HCT116 (cell line): ENCODE data around the gene WDR5. TPM values are rescaled to one million over a fixed set of nuclear protein-coding genes. Genes with fewer than 3 reads are reported as not detected.

Source experiments
- ATAC-seq: fragments of 200-7000 bp; cut with Tn5 transposase; 2 replicates; pipeline ENCODE4 v1.9.1; 2020; ENCODE audit warnings: mild to moderate bottlenecking, moderate library complexity
- BruUV-seq: library from RNA; stranded (reverse); fragments of 400-500 nt; replicated peaks from 2 replicates; lab custom pipeline; 2021; lab: Mats Ljungman, UMichigan
- CTCF ChIA-PET: fragments of 300-600 bp; sonication (Branson Sonifier 250); formaldehyde crosslinking; loops from one replicate; lab custom pipeline; 2021; ENCODE audit warnings: antibody characterized with exemption; lab: Charles Lee
- POLR2A ChIA-PET: fragments of 300-600, 350-600 bp; sonication (Branson Sonifier 250); formaldehyde crosslinking; loops from one replicate; lab custom pipeline; 2021; ENCODE audit warnings: antibody characterized with exemption; lab: Charles Lee
- RAD21 ChIA-PET, 2 experiments: fragments of 300-600 bp; sonication (Branson Sonifier 250); formaldehyde crosslinking; loops; one replicate each; lab custom pipeline; 2023; ENCODE audit warnings: low total read pairs in 2 of 2; ENCODE audit not compliant: uncharacterized antibody in 2 of 2, unreplicated experiment in 2 of 2, low non-redundant PET in 1 of 2; lab: Charles Lee
- DNase-seq: peaks from one replicate; pipeline ENCODE4 v3.0.0-alpha.2; 2010; ENCODE audit warnings: low read depth, low spot score
- H2AFZ ChIP-seq: fragments of 200-600 bp; shearing (Covaris generic), sonication (generic); 2 replicates; pipeline ENCODE4 v1.6.1; 2017; ENCODE audit warnings: low read depth, mixed run types, mixed read lengths, antibody characterized with exemption, low read length; ENCODE audit not compliant: poor library complexity, severe bottlenecking
- H3K27ac ChIP-seq: 2 replicates; pipeline ENCODE4 v1.5.1; 2012; ENCODE audit warnings: low read depth, low read length
- H3K27me3 ChIP-seq: fragments of 200-600 bp; sonication (generic); 2 replicates; pipeline ENCODE4 v1.6.1; 2016; ENCODE audit warnings: mixed run types, low read length, mixed read lengths; ENCODE audit not compliant: insufficient read depth
- H3K36me3 ChIP-seq, 2 experiments: fragments of 200-500 bp in 1 of 2; fragments of 200-600 bp in 1 of 2; sonication (Bioruptor generic) in 1 of 2; sonication (generic) in 1 of 2; 2 replicates each; pipeline versions ENCODE4 v1.5.1 to v1.6.1; 2014 to 2016; ENCODE audit warnings: low read length in 2 of 2, inconsistent platforms in 1 of 2, mixed read lengths in 1 of 2, mixed run types in 1 of 2; ENCODE audit not compliant: insufficient read depth in 2 of 2, control insufficient read depth in 1 of 2
- H3K4me1 ChIP-seq, 2 experiments: fragments of 200-600 bp in 1 of 2; sonication (generic) in 1 of 2; 2 replicates each; pipeline versions ENCODE4 v1.5.1 to v1.6.1; 2012 to 2017; ENCODE audit warnings: low read length in 2 of 2, inconsistent platforms in 1 of 2, mild to moderate bottlenecking in 1 of 2, mixed read lengths in 1 of 2, mixed run types in 1 of 2, moderate library complexity in 1 of 2; ENCODE audit not compliant: insufficient read depth in 2 of 2, control insufficient read depth in 1 of 2
- H3K4me2 ChIP-seq: fragments of 200-600 bp; sonication (generic); 2 replicates; pipeline ENCODE4 v1.6.1; 2017; ENCODE audit warnings: mixed run types, low read length, mixed read lengths
- H3K4me3 ChIP-seq, 2 experiments: fragments of 200-600 bp in 1 of 2; sonication (generic) in 1 of 2; replicated peaks in 1 of 2; 2 replicates each; pipeline ENCODE4 v1.5.1; 2011 to 2016; ENCODE audit warnings: low read length in 2 of 2, control low read depth in 1 of 2, low read depth in 1 of 2, mild to moderate bottlenecking in 1 of 2, mixed read lengths in 1 of 2, mixed run types in 1 of 2
- H3K79me2 ChIP-seq: fragments of 200-600 bp; sonication (generic); 2 replicates; pipeline ENCODE4 v1.6.1; 2017; ENCODE audit warnings: mild to moderate bottlenecking, mixed run types, low read length, moderate library complexity, mixed read lengths; ENCODE audit not compliant: insufficient read depth
- H3K9ac ChIP-seq: fragments of 200-600 bp; sonication (generic); 2 replicates; pipeline ENCODE4 v1.6.1; 2016; ENCODE audit warnings: low read length, mixed read lengths
- H3K9me2 ChIP-seq: fragments of 200-600 bp; sonication (generic), shearing (Covaris generic); 2 replicates; pipeline ENCODE4 v1.6.1; 2017; ENCODE audit warnings: mixed run types, mild to moderate bottlenecking, moderate library complexity; ENCODE audit not compliant: insufficient read depth
- H3K9me3 ChIP-seq, 2 experiments: fragments of 200-500 bp in 1 of 2; fragments of 200-600 bp in 1 of 2; sonication (Bioruptor generic) in 1 of 2; sonication (generic) in 1 of 2; 2 replicates each; pipeline ENCODE4 v1.6.1; 2014 to 2017; ENCODE audit warnings: low read length in 2 of 2, mixed read lengths in 2 of 2, inconsistent platforms in 1 of 2, low read depth in 1 of 2, mild to moderate bottlenecking in 1 of 2, mixed run types in 1 of 2, moderate library complexity in 1 of 2; ENCODE audit not compliant: control insufficient read depth in 1 of 2, insufficient read depth in 1 of 2
- H4K20me1 ChIP-seq: fragments of 200-600 bp; sonication (generic), shearing (Covaris generic); 2 replicates; pipeline ENCODE4 v1.6.1; 2017; ENCODE audit warnings: mixed run types, mild to moderate bottlenecking, moderate library complexity; ENCODE audit not compliant: insufficient read depth
- CBX3 ChIP-seq: IDR thresholded peaks from 2 replicates; pipeline ENCODE4 v1.6.1; 2012; ENCODE audit warnings: low read depth
- CEBPB ChIP-seq: IDR thresholded peaks from 2 replicates; pipeline ENCODE4 v1.6.1; 2012; ENCODE audit warnings: low read depth
- ELF1 ChIP-seq: IDR thresholded peaks from 2 replicates; pipeline ENCODE4 v1.6.1; 2012; ENCODE audit warnings: low read depth, borderline replicate concordance
- EZH2phosphoT487 ChIP-seq: fragments of 200-600 bp; IDR thresholded peaks from 2 replicates; pipeline ENCODE4 v1.6.1; 2018; ENCODE audit warnings: antibody characterized with exemption, borderline replicate concordance
- FOSL1 ChIP-seq: IDR thresholded peaks from 2 replicates; pipeline ENCODE4 v1.6.1; 2012; ENCODE audit warnings: low read depth
- JUND ChIP-seq: IDR thresholded peaks from 2 replicates; pipeline ENCODE4 v1.6.1; 2012
- POLR2AphosphoS5 ChIP-seq: IDR thresholded peaks from 2 replicates; pipeline ENCODE4 v1.6.1; 2011; ENCODE audit warnings: mild to moderate bottlenecking, low read depth, low read length, moderate library complexity
- RAD21 ChIP-seq: IDR thresholded peaks from 2 replicates; pipeline ENCODE4 v1.6.1; 2012; ENCODE audit warnings: low read depth, mild to moderate bottlenecking
- SIN3A ChIP-seq: IDR thresholded peaks from 2 replicates; pipeline ENCODE4 v1.6.1; 2012; ENCODE audit warnings: low read depth
- SP1 ChIP-seq: IDR thresholded peaks from 2 replicates; pipeline ENCODE4 v1.6.1; 2012; ENCODE audit warnings: low read depth
- SRF ChIP-seq: IDR thresholded peaks from 2 replicates; pipeline ENCODE4 v1.6.1; 2012; ENCODE audit warnings: low read depth
- YY1 ChIP-seq: IDR thresholded peaks from 2 replicates; pipeline ENCODE4 v1.6.1; 2011; ENCODE audit warnings: low read length, low read depth, moderate library complexity, mild to moderate bottlenecking; ENCODE audit not compliant: insufficient replicate concordance; ENCODE audit errors: extremely low read depth
- ZFX ChIP-seq: fragments of 450-650 bp; IDR thresholded peaks from 2 replicates; pipeline ENCODE4 v1.6.1; 2017
- ZNF274 ChIP-seq: fragments of 200-500 bp; sonication (Bioruptor generic); IDR thresholded peaks from 2 replicates; pipeline ENCODE4 v1.6.1; 2014; ENCODE audit warnings: mild to moderate bottlenecking, low read depth, low read length, inconsistent platforms
- intact Hi-C: fragments of 100-400 bp; cut with micrococcal nuclease; formaldehyde crosslinking; loops from 2 replicates; pipeline ENCODE4 v1.10.0; 2022
- total RNA-seq: library from RNA; stranded (reverse); gene quantifications from one replicate; pipeline ENCODE4 v1.2.1, GENCODE V29; 2021; ENCODE audit not compliant: unreplicated experiment
- TF ChIP-seq, protein P1 (sequence below): IDR thresholded peaks from 2 replicates; pipeline ENCODE4 v1.6.1; 2012
- TF ChIP-seq, protein P2 (sequence below): IDR thresholded peaks from 2 replicates; pipeline ENCODE4 v1.6.1; 2012; ENCODE audit warnings: low read depth
- TF ChIP-seq, protein P3 (sequence below): IDR thresholded peaks from 2 replicates; pipeline ENCODE4 v1.6.1; 2011; ENCODE audit warnings: mild to moderate bottlenecking, low read length, moderate library complexity; ENCODE audit not compliant: insufficient replicate concordance; ENCODE audit errors: extremely low read depth
- TF ChIP-seq, protein P4 (sequence below), 3 experiments: fragments of 200-600 bp in 1 of 3; sonication (generic) in 1 of 3; IDR thresholded peaks in 2 of 3; conservative IDR thresholded peaks in 1 of 3; 2 replicates each; pipeline ENCODE4 v1.5.1; 2012 to 2017; ENCODE audit warnings: low read depth in 2 of 3, low read length in 2 of 3, antibody characterized with exemption in 1 of 3, borderline replicate concordance in 1 of 3, control low read depth in 1 of 3, mild to moderate bottlenecking in 1 of 3, mixed read lengths in 1 of 3, mixed run types in 1 of 3, moderate library complexity in 1 of 3; ENCODE audit not compliant: insufficient read depth in 1 of 3
- TF ChIP-seq, protein P5 (sequence below): IDR thresholded peaks from 2 replicates; pipeline ENCODE4 v1.6.1; 2012

The WDR5 gene
- total RNA-seq, 1 experiment from 2014 or later: 55.8 TPM

DNA sequence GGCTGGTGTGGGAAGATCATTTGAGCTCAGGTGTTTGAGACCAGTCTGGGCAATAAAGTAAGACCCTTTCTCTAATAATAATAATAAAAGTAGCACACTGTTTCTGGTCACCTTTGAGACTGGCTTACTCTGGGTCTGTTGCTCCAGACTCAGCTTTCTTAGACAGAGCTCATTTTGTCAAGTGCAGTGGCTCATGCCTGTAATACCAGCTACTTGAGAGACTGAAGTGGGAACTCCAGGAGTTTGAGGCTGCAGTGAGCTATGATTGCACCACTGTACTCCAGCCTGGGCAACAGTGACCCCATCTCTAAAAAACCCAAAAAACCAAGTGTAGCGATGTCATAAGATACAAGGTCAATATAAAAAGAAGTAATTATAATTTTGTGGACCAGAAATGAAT is 64.8 kb downstream of the WDR5 start:
- CTCF ChIA-PET: no interaction called here
- Histone ChIP-seq H3K9ac (no peak overlapping the region), H3K27ac (no peak overlapping the region)

More for the DNA sequence above, 64.8 kb downstream of the WDR5 start:
- no peaks in the 10 kb centered on the region for H3K27me3 ChIP-seq
- TF ChIP-seq, protein P1, sequence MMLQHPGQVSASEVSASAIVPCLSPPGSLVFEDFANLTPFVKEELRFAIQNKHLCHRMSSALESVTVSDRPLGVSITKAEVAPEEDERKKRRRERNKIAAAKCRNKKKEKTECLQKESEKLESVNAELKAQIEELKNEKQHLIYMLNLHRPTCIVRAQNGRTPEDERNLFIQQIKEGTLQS: no peak
- TF ChIP-seq ZFX: no peak
- no peak for TF ChIP-seq YY1
- TF ChIP-seq, protein P2, sequence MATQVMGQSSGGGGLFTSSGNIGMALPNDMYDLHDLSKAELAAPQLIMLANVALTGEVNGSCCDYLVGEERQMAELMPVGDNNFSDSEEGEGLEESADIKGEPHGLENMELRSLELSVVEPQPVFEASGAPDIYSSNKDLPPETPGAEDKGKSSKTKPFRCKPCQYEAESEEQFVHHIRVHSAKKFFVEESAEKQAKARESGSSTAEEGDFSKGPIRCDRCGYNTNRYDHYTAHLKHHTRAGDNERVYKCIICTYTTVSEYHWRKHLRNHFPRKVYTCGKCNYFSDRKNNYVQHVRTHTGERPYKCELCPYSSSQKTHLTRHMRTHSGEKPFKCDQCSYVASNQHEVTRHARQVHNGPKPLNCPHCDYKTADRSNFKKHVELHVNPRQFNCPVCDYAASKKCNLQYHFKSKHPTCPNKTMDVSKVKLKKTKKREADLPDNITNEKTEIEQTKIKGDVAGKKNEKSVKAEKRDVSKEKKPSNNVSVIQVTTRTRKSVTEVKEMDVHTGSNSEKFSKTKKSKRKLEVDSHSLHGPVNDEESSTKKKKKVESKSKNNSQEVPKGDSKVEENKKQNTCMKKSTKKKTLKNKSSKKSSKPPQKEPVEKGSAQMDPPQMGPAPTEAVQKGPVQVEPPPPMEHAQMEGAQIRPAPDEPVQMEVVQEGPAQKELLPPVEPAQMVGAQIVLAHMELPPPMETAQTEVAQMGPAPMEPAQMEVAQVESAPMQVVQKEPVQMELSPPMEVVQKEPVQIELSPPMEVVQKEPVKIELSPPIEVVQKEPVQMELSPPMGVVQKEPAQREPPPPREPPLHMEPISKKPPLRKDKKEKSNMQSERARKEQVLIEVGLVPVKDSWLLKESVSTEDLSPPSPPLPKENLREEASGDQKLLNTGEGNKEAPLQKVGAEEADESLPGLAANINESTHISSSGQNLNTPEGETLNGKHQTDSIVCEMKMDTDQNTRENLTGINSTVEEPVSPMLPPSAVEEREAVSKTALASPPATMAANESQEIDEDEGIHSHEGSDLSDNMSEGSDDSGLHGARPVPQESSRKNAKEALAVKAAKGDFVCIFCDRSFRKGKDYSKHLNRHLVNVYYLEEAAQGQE: no peak
- no peak for TF ChIP-seq POLR2AphosphoS5
- TF ChIP-seq FOSL1: no peak
- TF ChIP-seq, protein P3, sequence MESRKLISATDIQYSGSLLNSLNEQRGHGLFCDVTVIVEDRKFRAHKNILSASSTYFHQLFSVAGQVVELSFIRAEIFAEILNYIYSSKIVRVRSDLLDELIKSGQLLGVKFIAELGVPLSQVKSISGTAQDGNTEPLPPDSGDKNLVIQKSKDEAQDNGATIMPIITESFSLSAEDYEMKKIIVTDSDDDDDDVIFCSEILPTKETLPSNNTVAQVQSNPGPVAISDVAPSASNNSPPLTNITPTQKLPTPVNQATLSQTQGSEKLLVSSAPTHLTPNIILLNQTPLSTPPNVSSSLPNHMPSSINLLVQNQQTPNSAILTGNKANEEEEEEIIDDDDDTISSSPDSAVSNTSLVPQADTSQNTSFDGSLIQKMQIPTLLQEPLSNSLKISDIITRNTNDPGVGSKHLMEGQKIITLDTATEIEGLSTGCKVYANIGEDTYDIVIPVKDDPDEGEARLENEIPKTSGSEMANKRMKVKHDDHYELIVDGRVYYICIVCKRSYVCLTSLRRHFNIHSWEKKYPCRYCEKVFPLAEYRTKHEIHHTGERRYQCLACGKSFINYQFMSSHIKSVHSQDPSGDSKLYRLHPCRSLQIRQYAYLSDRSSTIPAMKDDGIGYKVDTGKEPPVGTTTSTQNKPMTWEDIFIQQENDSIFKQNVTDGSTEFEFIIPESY: no peak
- no peak for TF ChIP-seq ELF1
- TF ChIP-seq JUND: no peak
- TF ChIP-seq, protein P4, sequence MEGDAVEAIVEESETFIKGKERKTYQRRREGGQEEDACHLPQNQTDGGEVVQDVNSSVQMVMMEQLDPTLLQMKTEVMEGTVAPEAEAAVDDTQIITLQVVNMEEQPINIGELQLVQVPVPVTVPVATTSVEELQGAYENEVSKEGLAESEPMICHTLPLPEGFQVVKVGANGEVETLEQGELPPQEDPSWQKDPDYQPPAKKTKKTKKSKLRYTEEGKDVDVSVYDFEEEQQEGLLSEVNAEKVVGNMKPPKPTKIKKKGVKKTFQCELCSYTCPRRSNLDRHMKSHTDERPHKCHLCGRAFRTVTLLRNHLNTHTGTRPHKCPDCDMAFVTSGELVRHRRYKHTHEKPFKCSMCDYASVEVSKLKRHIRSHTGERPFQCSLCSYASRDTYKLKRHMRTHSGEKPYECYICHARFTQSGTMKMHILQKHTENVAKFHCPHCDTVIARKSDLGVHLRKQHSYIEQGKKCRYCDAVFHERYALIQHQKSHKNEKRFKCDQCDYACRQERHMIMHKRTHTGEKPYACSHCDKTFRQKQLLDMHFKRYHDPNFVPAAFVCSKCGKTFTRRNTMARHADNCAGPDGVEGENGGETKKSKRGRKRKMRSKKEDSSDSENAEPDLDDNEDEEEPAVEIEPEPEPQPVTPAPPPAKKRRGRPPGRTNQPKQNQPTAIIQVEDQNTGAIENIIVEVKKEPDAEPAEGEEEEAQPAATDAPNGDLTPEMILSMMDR (IDR thresholded peaks at IDR 0.05 in 2 of 3, conservative IDR thresholded peaks at IDR 0.05 in 1 of 3; ENCODE audit: borderline replicate concordance in 1 of 3, insufficient read depth in 1 of 3, low read depth in 2 of 3, low read length in 2 of 3): no peak
- no peak for TF ChIP-seq RAD21
- TF ChIP-seq EZH2phosphoT487: no peak
- TF ChIP-seq CBX3: no peak
- no peak for TF ChIP-seq ZNF274
- TF ChIP-seq, protein P5, sequence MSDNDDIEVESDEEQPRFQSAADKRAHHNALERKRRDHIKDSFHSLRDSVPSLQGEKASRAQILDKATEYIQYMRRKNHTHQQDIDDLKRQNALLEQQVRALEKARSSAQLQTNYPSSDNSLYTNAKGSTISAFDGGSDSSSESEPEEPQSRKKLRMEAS: no peak
- no peak for TF ChIP-seq SIN3A
- TF ChIP-seq CEBPB: no peak
- TF ChIP-seq SP1: no peak
- no peak for TF ChIP-seq SRF
- no peaks in the 10 kb centered on the region for H3K9me3 ChIP-seq
- no peak for DNase-seq
- ChIA-PET RAD21 (no interaction called here), POLR2A (no interaction called here)
- H4K20me1 ChIP-seq: no peaks in the 10 kb centered on the region
- no peaks in the 10 kb centered on the region for H3K4me1 ChIP-seq
- H3K4me3 ChIP-seq: no peak overlapping the region
- no TSS peak for BruUV-seq
- no peaks in the 10 kb centered on the region for H3K9me2 ChIP-seq
- H2AFZ ChIP-seq: no peak overlapping the region
- no peak overlapping the region for H3K4me2 ChIP-seq
- intact Hi-C loops: no loop called here
- ATAC-seq: no peak
- H3K36me3 ChIP-seq: no peaks in the 10 kb centered on the region
- no peaks in the 10 kb centered on the region for H3K79me2 ChIP-seq
